Stimulated activated CD8-positive, alpha-beta memory T cell treated with anti-CD3 and anti-CD28 coated beads, Interleukin-15, amount 100 ng/mL, for 48 hours (primary cell): ENCODE results near the gene KRT32.

ENCODE experiments used
- DNase-seq, 2 donors: peaks; one replicate each; pipeline ENCODE4 v3.0.0-alpha.2; 2020; ENCODE audit warnings: low read depth in 2 of 2

The KRT32 gene

GRCh38 chr17:41492771-41493170 is 25.6 kb upstream of the KRT32 start:
- DNase-seq = no peak

GRCh38 chr17:41492351-41492750 is 25.2 kb upstream of the KRT32 start:
- no peak for DNase-seq

GRCh38 chr17:41491476-41491875 is 24.3 kb upstream of the KRT32 start:
- DNase-seq = no peak

- DNase-seq = no peak
Observed at GRCh38 chr17:41490000-41490990, 23.1 kb upstream of the KRT32 start.

GRCh38 chr17:41489531-41489930 is 22.3 kb upstream of the KRT32 start, which contains the start of gene KRT36:
Gene KRT36, minus strand, starts transcription at chr17:41489910. Its CDS starts 46 bp downstream, at chr17:41489864.
- no peak for DNase-seq

- DNase-seq = peak; percentile 12 to 21
Observed at GRCh38 chr17:41486809-41487530, 19.8 kb upstream of the KRT32 start.

- DNase-seq = no peak
Observed at GRCh38 chr17:41486316-41486715, 19.1 kb upstream of the KRT32 start.

- DNase-seq = no peak
Observed at GRCh38 chr17:41484920-41485904, 18.0 kb upstream of the KRT32 start.

GRCh38 chr17:41483991-41484826 is 17.0 kb upstream of the KRT32 start:
- no peak for DNase-seq

GRCh38 chr17:41483531-41483930 is 16.3 kb upstream of the KRT32 start:
- no peak for DNase-seq

- no peak for DNase-seq
Observed at GRCh38 chr17:41481036-41481435, 13.8 kb upstream of the KRT32 start, which contains the start of gene KRT35. Gene KRT35, minus strand, starts transcription at chr17:41481151. Its CDS starts 54 bp downstream, at chr17:41481097.

GRCh38 chr17:41480581-41480980 is 13.4 kb upstream of the KRT32 start:
- no peak for DNase-seq

GRCh38 chr17:41480136-41480535 is 12.9 kb upstream of the KRT32 start:
- DNase-seq = no peak

GRCh38 chr17:41478237-41478636 is 11.1 kb upstream of the KRT32 start:
- no peak for DNase-seq

- no peak for DNase-seq
Observed at GRCh38 chr17:41476866-41477815, 10.0 kb upstream of the KRT32 start.

- no peak for DNase-seq
Observed at GRCh38 chr17:41475421-41475820, 8.2 kb upstream of the KRT32 start.

- DNase-seq = no peak
Observed at GRCh38 chr17:41474863-41475262, 7.7 kb upstream of the KRT32 start.

GRCh38 chr17:41468346-41468745 is 1.2 kb upstream of the KRT32 start:
- no peak for DNase-seq

- no peak for DNase-seq
Observed at GRCh38 chr17:41467561-41467960, 375 bp upstream of the KRT32 start.
